GM23338 (cell line): ENCODE measurements around the gene BAD. TPM values are rescaled to one million over a fixed set of nuclear protein-coding genes. Genes with fewer than 3 reads are reported as not detected.

Source experiments
- ATAC-seq: fragments of 200-7000 bp; cut with Tn5 transposase; 3 replicates; pipeline ENCODE4 v1.9.1; 2020
- DNase-seq: peaks from one replicate; pipeline ENCODE4 v3.0.0-alpha.2; 2015; ENCODE audit warnings: low spot score
- H2AFZ ChIP-seq: fragments of 200-600 bp; sonication (generic); 2 replicates; pipeline ENCODE4 v1.8.0; 2016; ENCODE audit warnings: antibody characterized with exemption, mild to moderate bottlenecking, moderate library complexity
- H3F3A ChIP-seq: fragments of 200-600 bp; sonication (generic); replicated peaks from 2 replicates; pipeline ENCODE4 v1.8.0; 2017; ENCODE audit warnings: antibody characterized with exemption, mixed run types, low read depth
- H3K27ac ChIP-seq: fragments of 200-600 bp; sonication (generic); 2 replicates; pipeline ENCODE4 v1.6.1; 2016; ENCODE audit warnings: low read depth
- H3K27me3 ChIP-seq: fragments of 200-600 bp; sonication (generic); 2 replicates; pipeline ENCODE4 v1.8.0; 2016; ENCODE audit warnings: mild to moderate bottlenecking, mixed run types, moderate library complexity; ENCODE audit not compliant: insufficient read depth
- H3K36me3 ChIP-seq: fragments of 200-600 bp; sonication (generic); 2 replicates; pipeline ENCODE4 v1.8.0; 2016; ENCODE audit warnings: mild to moderate bottlenecking; ENCODE audit not compliant: insufficient read depth
- H3K4me1 ChIP-seq: fragments of 200-600 bp; sonication (generic); 2 replicates; pipeline ENCODE4 v1.8.0; 2016; ENCODE audit warnings: mild to moderate bottlenecking, moderate library complexity; ENCODE audit not compliant: insufficient read depth
- H3K4me2 ChIP-seq: fragments of 200-600 bp; sonication (generic); 2 replicates; pipeline ENCODE4 v1.7.1; 2017; ENCODE audit warnings: mixed run types
- H3K4me3 ChIP-seq: fragments of 200-600 bp; sonication (generic); 2 replicates; pipeline ENCODE4 v1.6.1; 2016; ENCODE audit warnings: mixed run types
- H3K79me2 ChIP-seq: fragments of 200-600 bp; sonication (generic); replicated peaks from 2 replicates; pipeline ENCODE4 v1.8.0; 2017; ENCODE audit warnings: mild to moderate bottlenecking; ENCODE audit not compliant: insufficient read depth
- H3K9me2 ChIP-seq: fragments of 200-600 bp; sonication (generic); 2 replicates; pipeline ENCODE4 v1.8.0; 2017; ENCODE audit not compliant: insufficient read depth
- H4K20me1 ChIP-seq: fragments of 200-600 bp; sonication (generic); replicated peaks from 2 replicates; pipeline ENCODE4 v1.8.0; 2017; ENCODE audit warnings: mild to moderate bottlenecking; ENCODE audit not compliant: insufficient read depth
- H3K27ac Mint-ChIP-seq: 2 replicates; pipeline ENCODE4 v1.8.0; 2020; ENCODE audit warnings: inconsistent platforms, mild to moderate bottlenecking, moderate library complexity, mixed read lengths
- H3K27me3 Mint-ChIP-seq: 3 replicates; pipeline ENCODE4 v1.8.0; 2022; ENCODE audit warnings: low read depth, mild to moderate bottlenecking, moderate library complexity, mixed read lengths, inconsistent platforms; ENCODE audit not compliant: insufficient read depth, poor library complexity
- H3K36me3 Mint-ChIP-seq: 3 replicates; pipeline ENCODE4 v1.8.0; 2021; ENCODE audit warnings: low read depth, mild to moderate bottlenecking, inconsistent platforms, moderate library complexity, mixed read lengths
- H3K4me1 Mint-ChIP-seq: 3 replicates; pipeline ENCODE4 v1.8.0; 2020; ENCODE audit warnings: mild to moderate bottlenecking, inconsistent platforms, mixed read lengths
- H3K4me3 Mint-ChIP-seq: 3 replicates; pipeline ENCODE4 v1.8.0; 2021; ENCODE audit warnings: moderate library complexity, mild to moderate bottlenecking, inconsistent platforms, mixed read lengths
- H3K9me3 Mint-ChIP-seq: 3 replicates; pipeline ENCODE4 v1.8.0; 2020; ENCODE audit warnings: moderate library complexity, mild to moderate bottlenecking, inconsistent platforms, mixed read lengths
- CREB1 ChIP-seq: fragments of 250-450 bp; sonication (Bioruptor Pico); IDR thresholded peaks from 2 replicates; pipeline ENCODE4 v1.5.0; 2020; ENCODE audit warnings: low read depth, mild to moderate bottlenecking, moderate library complexity
- CTCF ChIP-seq, 2 experiments: fragments of 200-600 bp in 1 of 2; sonication (generic) in 1 of 2; conservative IDR thresholded peaks; 2 replicates each; pipeline versions ENCODE4 v1.5.1 to v1.6.1; 2016 to 2017; ENCODE audit warnings: antibody characterized with exemption in 2 of 2, low read depth in 2 of 2, mild to moderate bottlenecking in 2 of 2, moderate library complexity in 1 of 2
- ETS1 ChIP-seq: IDR thresholded peaks from 2 replicates; pipeline ENCODE4 v1.6.1; 2016; ENCODE audit warnings: antibody characterized with exemption
- EZH2 ChIP-seq: fragments of 200-600 bp; sonication (generic); IDR thresholded peaks from one replicate; pipeline ENCODE4 v1.8.0; 2017; ENCODE audit warnings: antibody characterized with exemption, mild to moderate bottlenecking, low read depth; ENCODE audit not compliant: unreplicated experiment
- EZH2phosphoT487 ChIP-seq: fragments of 200-600 bp; sonication (generic); IDR thresholded peaks from one replicate; pipeline ENCODE4 v1.8.1; 2018; ENCODE audit warnings: antibody characterized with exemption; ENCODE audit not compliant: unreplicated experiment
- JUNB ChIP-seq: IDR thresholded peaks from one replicate; pipeline ENCODE4 v1.6.1; 2016; ENCODE audit warnings: antibody characterized with exemption; ENCODE audit not compliant: unreplicated experiment
- NANOG ChIP-seq: IDR thresholded peaks from 2 replicates; pipeline ENCODE4 v1.6.1; 2016; ENCODE audit warnings: antibody characterized with exemption, borderline replicate concordance
- POLR2AphosphoS5 ChIP-seq: IDR thresholded peaks from 2 replicates; pipeline ENCODE4 v1.6.1; 2016; ENCODE audit warnings: antibody characterized with exemption, low read depth
- STAT1 ChIP-seq: IDR thresholded peaks from one replicate; pipeline ENCODE4 v1.6.1; 2016; ENCODE audit warnings: antibody characterized with exemption; ENCODE audit not compliant: unreplicated experiment
- ZNF114 ChIP-seq: fragments of 250-450 bp; sonication (Bioruptor Pico); IDR thresholded peaks from 2 replicates; pipeline ENCODE4 v1.5.0; 2020; ENCODE audit warnings: mild to moderate bottlenecking, moderate library complexity
- ZNF331 ChIP-seq: fragments of 250-450 bp; sonication (Bioruptor Pico); IDR thresholded peaks from 2 replicates; pipeline ENCODE4 v1.5.0; 2020; ENCODE audit warnings: low read depth, mild to moderate bottlenecking, moderate library complexity
- polyA plus RNA-seq: library from polyadenylated mRNA; unstranded; fragments of >200 nt; fragmentation: Nextera tagmentation; extraction: Ambion mirVana; gene quantifications from 2 replicates; pipeline ENCODE4 v1.2.1, GENCODE V29; 2016
- total RNA-seq: library from RNA; depleted of rRNA; stranded (reverse); fragments of >200 nt; shearing (Covaris generic); gene quantifications from 2 replicates; pipeline ENCODE4 v1.2.3, GENCODE V29; 2014
- TF ChIP-seq, protein P1 (sequence below): fragments of 250-450 bp; sonication (Bioruptor Pico); IDR thresholded peaks from 2 replicates; pipeline ENCODE4 v1.5.0; 2020; ENCODE audit warnings: mild to moderate bottlenecking, moderate library complexity
- TF ChIP-seq, protein P2 (sequence below): IDR thresholded peaks from one replicate; pipeline ENCODE4 v1.6.1; 2018; ENCODE audit warnings: antibody characterized with exemption; ENCODE audit not compliant: unreplicated experiment

Gene BAD
- total and polyA plus RNA-seq, 2 experiments from 2014 or later: 46.3 to 46.4 TPM

DNA sequence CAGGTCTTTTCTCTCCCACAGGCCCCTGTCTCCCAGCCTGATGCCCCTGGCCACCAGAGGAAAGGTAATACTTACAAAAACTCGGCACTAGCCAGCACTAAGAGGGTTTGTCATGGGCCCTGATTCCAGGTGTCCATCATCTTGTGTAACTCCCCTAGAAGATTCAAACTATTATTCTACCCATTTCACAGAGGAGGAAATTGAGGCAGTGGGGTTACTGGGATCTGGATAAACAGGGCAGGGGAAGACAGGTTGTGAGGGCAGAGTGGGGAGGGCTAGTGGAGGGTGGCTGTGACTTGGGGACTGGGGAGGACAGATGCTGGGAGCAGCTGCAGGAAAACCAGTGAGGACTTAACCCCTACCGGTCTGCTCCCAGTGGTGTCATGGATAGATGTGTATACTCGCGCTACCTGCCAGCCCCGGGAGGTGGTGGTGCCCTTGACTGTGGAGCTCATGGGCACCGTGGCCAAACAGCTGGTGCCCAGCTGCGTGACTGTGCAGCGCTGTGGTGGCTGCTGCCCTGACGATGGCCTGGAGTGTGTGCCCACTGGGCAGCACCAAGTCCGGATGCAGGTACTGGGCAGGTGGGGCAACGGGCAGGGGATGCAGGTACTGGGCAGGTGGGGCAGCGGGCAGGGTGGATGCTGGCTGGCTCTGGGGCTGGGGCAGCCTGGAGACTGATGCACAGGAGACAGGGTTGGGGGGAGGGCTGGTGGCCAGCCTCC lies 48.9 kb downstream of the BAD start:
- Histone ChIP-seq H3K36me3 (no peaks in the 10 kb centered on the region), H3K9me2 (no peaks in the 10 kb centered on the region), H3F3A (peaks cover 27% of the 10 kb centered on the region), H3K27me3 (peaks cover 23% of the 10 kb centered on the region; the same call in 1 of the 2 replicates), H4K20me1 (no peaks in the 10 kb centered on the region), H3K4me3 (peak overlapping the region; percentile 77), H3K79me2 (peaks cover 4% of the 10 kb centered on the region; the same call in 1 of the 2 replicates), H3K4me1 (peaks cover 22% of the 10 kb centered on the region; the same call in 1 of the 2 replicates), H2AFZ (peak overlapping the region; percentile 63; the same call in 1 of the 2 replicates), H3K27ac (no peak overlapping the region), H3K4me2 (peak overlapping the region; percentile 92)
- peaks cover 26% of the 10 kb centered on the region for H3K4me1 Mint-ChIP-seq
- ATAC-seq (no peak), DNase-seq (no peak)
- H3K27me3 Mint-ChIP-seq: peaks cover 32% of the 10 kb centered on the region
- H3K9me3 Mint-ChIP-seq: no peaks in the 10 kb centered on the region
- H3K4me3 Mint-ChIP-seq: peak overlapping the region; percentile 83
- H3K36me3 Mint-ChIP-seq: peaks cover 11% of the 10 kb centered on the region
- TF ChIP-seq STAT1 (no peak), POLR2AphosphoS5 (no peak), ZNF331 (no peak), CTCF (conservative IDR thresholded peaks at IDR 0.05; ENCODE audit: low read depth in 2 of 2) (no peak), EZH2phosphoT487 (no peak), CREB1 (CRISPR knock-in tag) (no peak), JUNB (no peak), ETS1 (no peak), ZNF114 (no peak), EZH2 (no peak), NANOG (no peak)
- TF ChIP-seq, protein P1, sequence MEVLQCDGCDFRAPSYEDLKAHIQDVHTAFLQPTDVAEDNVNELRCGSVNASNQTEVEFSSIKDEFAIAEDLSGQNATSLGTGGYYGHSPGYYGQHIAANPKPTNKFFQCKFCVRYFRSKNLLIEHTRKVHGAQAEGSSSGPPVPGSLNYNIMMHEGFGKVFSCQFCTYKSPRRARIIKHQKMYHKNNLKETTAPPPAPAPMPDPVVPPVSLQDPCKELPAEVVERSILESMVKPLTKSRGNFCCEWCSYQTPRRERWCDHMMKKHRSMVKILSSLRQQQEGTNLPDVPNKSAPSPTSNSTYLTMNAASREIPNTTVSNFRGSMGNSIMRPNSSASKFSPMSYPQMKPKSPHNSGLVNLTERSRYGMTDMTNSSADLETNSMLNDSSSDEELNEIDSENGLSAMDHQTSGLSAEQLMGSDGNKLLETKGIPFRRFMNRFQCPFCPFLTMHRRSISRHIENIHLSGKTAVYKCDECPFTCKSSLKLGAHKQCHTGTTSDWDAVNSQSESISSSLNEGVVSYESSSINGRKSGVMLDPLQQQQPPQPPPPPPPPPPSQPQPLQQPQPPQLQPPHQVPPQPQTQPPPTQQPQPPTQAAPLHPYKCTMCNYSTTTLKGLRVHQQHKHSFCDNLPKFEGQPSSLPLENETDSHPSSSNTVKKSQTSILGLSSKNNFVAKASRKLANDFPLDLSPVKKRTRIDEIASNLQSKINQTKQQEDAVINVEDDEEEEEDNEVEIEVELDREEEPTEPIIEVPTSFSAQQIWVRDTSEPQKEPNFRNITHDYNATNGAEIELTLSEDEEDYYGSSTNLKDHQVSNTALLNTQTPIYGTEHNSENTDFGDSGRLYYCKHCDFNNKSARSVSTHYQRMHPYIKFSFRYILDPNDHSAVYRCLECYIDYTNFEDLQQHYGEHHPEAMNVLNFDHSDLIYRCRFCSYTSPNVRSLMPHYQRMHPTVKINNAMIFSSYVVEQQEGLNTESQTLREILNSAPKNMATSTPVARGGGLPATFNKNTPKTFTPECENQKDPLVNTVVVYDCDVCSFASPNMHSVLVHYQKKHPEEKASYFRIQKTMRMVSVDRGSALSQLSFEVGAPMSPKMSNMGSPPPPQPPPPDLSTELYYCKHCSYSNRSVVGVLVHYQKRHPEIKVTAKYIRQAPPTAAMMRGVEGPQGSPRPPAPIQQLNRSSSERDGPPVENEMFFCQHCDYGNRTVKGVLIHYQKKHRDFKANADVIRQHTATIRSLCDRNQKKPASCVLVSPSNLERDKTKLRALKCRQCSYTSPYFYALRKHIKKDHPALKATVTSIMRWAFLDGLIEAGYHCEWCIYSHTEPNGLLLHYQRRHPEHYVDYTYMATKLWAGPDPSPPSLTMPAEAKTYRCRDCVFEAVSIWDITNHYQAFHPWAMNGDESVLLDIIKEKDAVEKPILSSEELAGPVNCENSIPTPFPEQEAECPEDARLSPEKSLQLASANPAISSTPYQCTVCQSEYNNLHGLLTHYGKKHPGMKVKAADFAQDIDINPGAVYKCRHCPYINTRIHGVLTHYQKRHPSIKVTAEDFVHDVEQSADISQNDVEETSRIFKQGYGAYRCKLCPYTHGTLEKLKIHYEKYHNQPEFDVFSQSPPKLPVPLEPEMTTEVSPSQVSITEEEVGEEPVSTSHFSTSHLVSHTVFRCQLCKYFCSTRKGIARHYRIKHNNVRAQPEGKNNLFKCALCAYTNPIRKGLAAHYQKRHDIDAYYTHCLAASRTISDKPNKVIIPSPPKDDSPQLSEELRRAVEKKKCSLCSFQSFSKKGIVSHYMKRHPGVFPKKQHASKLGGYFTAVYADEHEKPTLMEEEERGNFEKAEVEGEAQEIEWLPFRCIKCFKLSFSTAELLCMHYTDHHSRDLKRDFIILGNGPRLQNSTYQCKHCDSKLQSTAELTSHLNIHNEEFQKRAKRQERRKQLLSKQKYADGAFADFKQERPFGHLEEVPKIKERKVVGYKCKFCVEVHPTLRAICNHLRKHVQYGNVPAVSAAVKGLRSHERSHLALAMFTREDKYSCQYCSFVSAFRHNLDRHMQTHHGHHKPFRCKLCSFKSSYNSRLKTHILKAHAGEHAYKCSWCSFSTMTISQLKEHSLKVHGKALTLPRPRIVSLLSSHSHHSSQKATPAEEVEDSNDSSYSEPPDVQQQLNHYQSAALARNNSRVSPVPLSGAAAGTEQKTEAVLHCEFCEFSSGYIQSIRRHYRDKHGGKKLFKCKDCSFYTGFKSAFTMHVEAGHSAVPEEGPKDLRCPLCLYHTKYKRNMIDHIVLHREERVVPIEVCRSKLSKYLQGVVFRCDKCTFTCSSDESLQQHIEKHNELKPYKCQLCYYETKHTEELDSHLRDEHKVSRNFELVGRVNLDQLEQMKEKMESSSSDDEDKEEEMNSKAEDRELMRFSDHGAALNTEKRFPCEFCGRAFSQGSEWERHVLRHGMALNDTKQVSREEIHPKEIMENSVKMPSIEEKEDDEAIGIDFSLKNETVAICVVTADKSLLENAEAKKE (CRISPR knock-in tag): no peak
- TF ChIP-seq, protein P2, sequence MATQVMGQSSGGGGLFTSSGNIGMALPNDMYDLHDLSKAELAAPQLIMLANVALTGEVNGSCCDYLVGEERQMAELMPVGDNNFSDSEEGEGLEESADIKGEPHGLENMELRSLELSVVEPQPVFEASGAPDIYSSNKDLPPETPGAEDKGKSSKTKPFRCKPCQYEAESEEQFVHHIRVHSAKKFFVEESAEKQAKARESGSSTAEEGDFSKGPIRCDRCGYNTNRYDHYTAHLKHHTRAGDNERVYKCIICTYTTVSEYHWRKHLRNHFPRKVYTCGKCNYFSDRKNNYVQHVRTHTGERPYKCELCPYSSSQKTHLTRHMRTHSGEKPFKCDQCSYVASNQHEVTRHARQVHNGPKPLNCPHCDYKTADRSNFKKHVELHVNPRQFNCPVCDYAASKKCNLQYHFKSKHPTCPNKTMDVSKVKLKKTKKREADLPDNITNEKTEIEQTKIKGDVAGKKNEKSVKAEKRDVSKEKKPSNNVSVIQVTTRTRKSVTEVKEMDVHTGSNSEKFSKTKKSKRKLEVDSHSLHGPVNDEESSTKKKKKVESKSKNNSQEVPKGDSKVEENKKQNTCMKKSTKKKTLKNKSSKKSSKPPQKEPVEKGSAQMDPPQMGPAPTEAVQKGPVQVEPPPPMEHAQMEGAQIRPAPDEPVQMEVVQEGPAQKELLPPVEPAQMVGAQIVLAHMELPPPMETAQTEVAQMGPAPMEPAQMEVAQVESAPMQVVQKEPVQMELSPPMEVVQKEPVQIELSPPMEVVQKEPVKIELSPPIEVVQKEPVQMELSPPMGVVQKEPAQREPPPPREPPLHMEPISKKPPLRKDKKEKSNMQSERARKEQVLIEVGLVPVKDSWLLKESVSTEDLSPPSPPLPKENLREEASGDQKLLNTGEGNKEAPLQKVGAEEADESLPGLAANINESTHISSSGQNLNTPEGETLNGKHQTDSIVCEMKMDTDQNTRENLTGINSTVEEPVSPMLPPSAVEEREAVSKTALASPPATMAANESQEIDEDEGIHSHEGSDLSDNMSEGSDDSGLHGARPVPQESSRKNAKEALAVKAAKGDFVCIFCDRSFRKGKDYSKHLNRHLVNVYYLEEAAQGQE: no peak
- H3K27ac Mint-ChIP-seq: no peak overlapping the region
